Esophagus muscularis mucosa (tissue), 4 donors: ENCODE results near the gene ZNF451. TPM values are rescaled to one million over a fixed set of nuclear protein-coding genes. Genes with fewer than 3 reads are reported as not detected.

Experiments
- DNase-seq: peaks from one replicate; pipeline ENCODE4 v3.0.0-alpha.2; 2017; ENCODE audit errors: extremely low spot score
- H3K27ac ChIP-seq, 4 donors: fragments of 200-600 bp; sonication (generic); replicated peaks in 1 of 4; 1 replicate in 3 of 4; 2 replicates in 1 of 4; pipeline ENCODE4 v1.5.1; 2016 to 2019; ENCODE audit warnings: mild to moderate bottlenecking in 1 of 4
- H3K27me3 ChIP-seq, 4 donors: fragments of 200-600 bp; sonication (generic); one replicate each; pipeline versions ENCODE4 v1.5.1 to v1.6.0; 2016 to 2019
- H3K36me3 ChIP-seq, 4 donors: fragments of 200-600 bp; sonication (generic); one replicate each; pipeline ENCODE4 v1.5.1; 2016 to 2019
- H3K4me1 ChIP-seq, 4 donors: fragments of 200-600 bp; sonication (generic); one replicate each; pipeline ENCODE4 v1.5.1; 2016 to 2019
- H3K4me3 ChIP-seq, 4 donors: fragments of 200-600 bp; sonication (generic); 1 replicate in 2 of 4; 2 replicates in 2 of 4; pipeline ENCODE4 v1.5.1; 2016 to 2019; ENCODE audit warnings: mild to moderate bottlenecking in 4 of 4, moderate library complexity in 1 of 4
- H3K9me3 ChIP-seq, 4 donors: fragments of 200-600 bp; sonication (generic); 1 replicate in 3 of 4; 2 replicates in 1 of 4; pipeline ENCODE4 v1.5.1; 2016 to 2019
- CTCF ChIP-seq, 3 experiments: fragments of 200-600 bp in 2 of 3; fragments of 450-650 bp in 1 of 3; sonication (generic) in 2 of 3; IDR thresholded peaks; one replicate each; pipeline ENCODE4 v1.5.1; 2017 to 2019; ENCODE audit warnings: antibody characterized with exemption in 3 of 3, mild to moderate bottlenecking in 2 of 3, moderate library complexity in 1 of 3
- EP300 ChIP-seq: sonication (generic); formaldehyde crosslinking; IDR thresholded peaks from one replicate; pipeline ENCODE4 v1.6.1; 2017; ENCODE audit warnings: antibody characterized with exemption
- POLR2A ChIP-seq: fragments of 450-650 bp; IDR thresholded peaks from one replicate; pipeline ENCODE4 v1.6.1; 2017; ENCODE audit warnings: antibody characterized with exemption, moderate library complexity, mild to moderate bottlenecking, low read depth
- POLR2AphosphoS5 ChIP-seq, 2 donors: sonication (generic); formaldehyde crosslinking; IDR thresholded peaks; one replicate each; pipeline ENCODE4 v1.6.1; 2017; ENCODE audit warnings: antibody characterized with exemption in 2 of 2
- WGBS: methylation state at CpG from one replicate; pipeline ENCODE4 v1.1.5; 2018; 5-methylcytosine and 5-hydroxymethylcytosine counted together
- intact Hi-C: fragments of 100-400 bp; cut with DNase I; formaldehyde crosslinking; loops from one replicate; pipeline ENCODE4 v1.15.1; 2023
- total RNA-seq, 4 donors: library from RNA; depleted of rRNA; stranded (reverse); fragments of >200 nt; gene quantifications; one replicate each; pipeline versions ENCODE4 v1.1.0 to v1.2.1, GENCODE V29; 2016

The ZNF451 gene
- total RNA-seq, 4 donors from 2014 or later, result 32.0 to 49.0 (median 38.0) TPM

GRCh38 chr6:57048577-57048976, 41.4 kb upstream of the ZNF451 start:
- Histone ChIP-seq H3K9me3 (no peaks in the 10 kb centered on the region), H3K36me3 (peaks cover 13 to 31% (median 21%) of the 10 kb centered on the region in 4 donors), H3K4me1 (peaks cover 4 to 23% (median 18%) of the 10 kb centered on the region in 4 donors), H3K4me3 (no peak overlapping the region), H3K27ac (no peak overlapping the region), H3K27me3 (no peaks in the 10 kb centered on the region)
- DNase-seq, result no peak
- intact Hi-C loops, result loop anchor here (5.0 kb wide), 2 partner anchors 39 to 274 kb away; no protein-coding TSS in a partner anchor
- TF ChIP-seq CTCF (IDR thresholded peaks at IDR 0.05) (no peak), POLR2A (no peak), EP300 (no peak), POLR2AphosphoS5 (IDR thresholded peaks at IDR 0.05) (no peak)
- WGBS, result 72% methylated on average over 5 of the region's 5 CpGs

- no peak for DNase-seq
Measured at GRCh38 chr6:57063847-57064246, 26.1 kb upstream of the ZNF451 start.

GRCh38 chr6:57064809-57065208, 25.2 kb upstream of the ZNF451 start:
- 83% methylated on average over 1 of the region's 1 CpG for WGBS

More at GRCh38 chr6:57063847-57064246, 26.1 kb upstream of the ZNF451 start:
- intact Hi-C loops, result no loop called here
- Histone ChIP-seq H3K4me3 (no peak overlapping the region), H3K4me1 (no peaks in the 10 kb centered on the region), H3K27ac (no peak overlapping the region), H3K27me3 (no peaks in the 10 kb centered on the region), H3K36me3 (peaks cover 0 to 67% (median 31%) of the 10 kb centered on the region in 4 donors), H3K9me3 (no peaks in the 10 kb centered on the region)
- 92% methylated on average over 3 of the region's 3 CpGs for WGBS
- TF ChIP-seq POLR2AphosphoS5 (IDR thresholded peaks at IDR 0.05), result no peak
- TF ChIP-seq CTCF (IDR thresholded peaks at IDR 0.05), result no peak
- no peak for TF ChIP-seq EP300
- TF ChIP-seq POLR2A, result no peak

GRCh38 chr6:57068061-57068460, 21.9 kb upstream of the ZNF451 start:
- no peak for DNase-seq
- Histone ChIP-seq H3K4me1 (no peaks in the 10 kb centered on the region), H3K9me3 (no peaks in the 10 kb centered on the region), H3K36me3 (peaks cover 0 to 29% (median 14%) of the 10 kb centered on the region in 4 donors), H3K27ac (no peak overlapping the region), H3K4me3 (no peak overlapping the region), H3K27me3 (no peaks in the 10 kb centered on the region)
- intact Hi-C loops, result no loop called here
- 92% methylated on average over 1 of the region's 1 CpG for WGBS
- TF ChIP-seq POLR2A (no peak), POLR2AphosphoS5 (IDR thresholded peaks at IDR 0.05) (no peak), CTCF (IDR thresholded peaks at IDR 0.05) (no peak), EP300 (no peak)

More at GRCh38 chr6:57064809-57065208, 25.2 kb upstream of the ZNF451 start:
- Histone ChIP-seq H3K9me3 (no peaks in the 10 kb centered on the region), H3K27me3 (no peaks in the 10 kb centered on the region), H3K4me3 (no peak overlapping the region), H3K4me1 (no peaks in the 10 kb centered on the region), H3K36me3 (peaks cover 0 to 60% (median 27%) of the 10 kb centered on the region in 4 donors), H3K27ac (no peak overlapping the region)
- intact Hi-C loops, result no loop called here
- TF ChIP-seq POLR2AphosphoS5 (IDR thresholded peaks at IDR 0.05) (no peak), EP300 (no peak), CTCF (IDR thresholded peaks at IDR 0.05) (no peak), POLR2A (no peak)
- no peak for DNase-seq

- Histone ChIP-seq H3K36me3 (peaks cover 0 to 29% (median 8%) of the 10 kb centered on the region in 4 donors), H3K27ac (no peak overlapping the region), H3K4me3 (no peak overlapping the region), H3K4me1 (no peaks in the 10 kb centered on the region), H3K9me3 (no peaks in the 10 kb centered on the region), H3K27me3 (no peaks in the 10 kb centered on the region)
- intact Hi-C loops, result no loop called here
- TF ChIP-seq CTCF (IDR thresholded peaks at IDR 0.05) (no peak), POLR2AphosphoS5 (IDR thresholded peaks at IDR 0.05) (no peak), POLR2A (no peak), EP300 (no peak)
- no peak for DNase-seq
- WGBS, result 78% methylated on average over 4 of the region's 4 CpGs
Measured at GRCh38 chr6:57069228-57069627, 20.8 kb upstream of the ZNF451 start.
